PC-3 (cell line): ENCODE measurements around the gene BASP1.

Experiments used
- CTCF ChIP-seq: fragments of 300-600 bp; sonication (generic); conservative IDR thresholded peaks from 2 replicates; pipeline ENCODE4 v1.5.1; 2017; ENCODE audit warnings: antibody characterized with exemption, low read depth, mild to moderate bottlenecking, low read length
- EZH2 ChIP-seq: fragments of 300-600 bp; sonication (generic); IDR thresholded peaks from one replicate; pipeline ENCODE4 v1.6.1; 2017; ENCODE audit warnings: antibody characterized with exemption, mild to moderate bottlenecking, low read length; ENCODE audit not compliant: unreplicated experiment
- EZH2phosphoT487 ChIP-seq: fragments of 300-600 bp; sonication (generic); IDR thresholded peaks from 2 replicates; pipeline ENCODE4 v1.6.1; 2018; ENCODE audit warnings: mild to moderate bottlenecking, antibody characterized with exemption, low read length, borderline replicate concordance

GRCh38 chr5:17216974-17217492 lies 398 bp upstream of the BASP1 start:
- TF ChIP-seq CTCF (no peak), EZH2 (no peak), EZH2phosphoT487 (no peak)
